ENCODE data around the gene FOS.

Gene FOS

GRCh38 chr14:75322746-75323145 lies 44.1 kb downstream of the FOS start:
- no peak for DNase-seq

GRCh38 chr14:75323571-75323970 lies 44.9 kb downstream of the FOS start:
- no peak for DNase-seq

- no peak for DNase-seq
Measured at GRCh38 chr14:75328558-75329155, 50.0 kb downstream of the FOS start.

- DNase-seq = no peak
Measured at GRCh38 chr14:75329369-75329768, 50.7 kb downstream of the FOS start.

GRCh38 chr14:75331471-75331870 lies 52.8 kb downstream of the FOS start:
- DNase-seq = no peak
